ENCODE results near the gene PKDCC.
A peak's percentile ranks its signal among the peaks of the same experiment; 100 is the strongest.
"Not testable (repeated sequence)": the region's sequence is repeated elsewhere in the genome, so short reads cannot be mapped to it uniquely, and the experiment has no call there.

Gene PKDCC

GRCh38 chr2:42082016-42082415 lies 34.2 kb downstream of the PKDCC start:
- TF ChIP-seq ZFX (IDR thresholded peaks at IDR 0.05; ENCODE audit: borderline replicate concordance) = no peak
- no peak for TF ChIP-seq CTCF (IDR thresholded peaks at IDR 0.05)
- H3K27ac ChIP-seq = no peak overlapping the region

DNA sequence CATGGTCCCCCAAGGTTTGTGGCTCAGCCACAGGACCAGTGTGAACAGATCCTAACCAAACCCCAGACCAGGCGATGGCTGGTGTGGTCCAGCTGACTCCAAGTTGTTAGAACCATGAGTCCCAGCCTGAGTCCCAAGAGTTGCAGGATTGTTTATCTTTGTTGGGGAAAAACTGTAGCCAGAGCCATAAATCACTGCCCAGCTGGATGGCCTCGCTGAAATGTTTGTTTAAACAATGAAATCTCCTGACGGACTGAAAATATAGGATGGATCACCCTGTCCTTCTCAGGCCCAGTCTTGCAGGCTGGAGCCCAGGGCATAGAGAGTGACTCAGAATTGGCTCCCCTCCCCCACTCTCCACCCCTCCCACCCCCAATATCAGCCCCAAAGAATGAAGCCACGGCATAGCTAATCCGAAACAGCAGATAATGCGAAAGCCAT lies 36.4 kb downstream of the PKDCC start:
- no peak overlapping the region for H3K27ac ChIP-seq
- no peak for TF ChIP-seq ZFX (IDR thresholded peaks at IDR 0.05; ENCODE audit: borderline replicate concordance)
- TF ChIP-seq CTCF (IDR thresholded peaks at IDR 0.05) = no peak

DNA sequence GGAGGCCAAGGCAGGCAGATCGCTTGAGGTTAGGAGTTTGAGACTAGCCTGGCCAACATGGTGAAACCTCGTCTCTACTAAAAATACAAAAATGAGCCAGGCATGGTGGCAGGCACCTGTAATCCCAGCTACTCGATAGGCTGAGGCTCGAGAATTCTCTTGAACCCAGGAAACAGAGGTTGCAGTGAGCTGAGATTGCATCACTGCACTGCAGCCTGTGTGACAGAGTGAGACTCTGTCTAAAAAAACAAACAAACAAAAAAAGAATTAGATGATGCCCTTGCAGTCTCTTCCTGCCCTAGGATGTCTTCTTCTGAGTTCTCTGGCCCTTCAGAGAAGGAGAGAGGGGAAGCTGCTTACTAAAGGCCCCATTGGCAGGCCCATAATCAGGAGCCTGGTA lies 37.2 kb downstream of the PKDCC start:
- not testable (repeated sequence) for H3K27ac ChIP-seq

- TF ChIP-seq ZFX (IDR thresholded peaks at IDR 0.05; ENCODE audit: borderline replicate concordance) = no peak
- no peak for TF ChIP-seq CTCF (IDR thresholded peaks at IDR 0.05)
- H3K27ac ChIP-seq = no peak overlapping the region
These were observed 38.1 kb downstream of the PKDCC start for GRCh38 chr2:42085706-42086487.

GRCh38 chr2:42086500-42086953 lies 38.7 kb downstream of the PKDCC start:
- TF ChIP-seq CTCF (IDR thresholded peaks at IDR 0.05) (peak; percentile 45), ZFX (IDR thresholded peaks at IDR 0.05; ENCODE audit: borderline replicate concordance) (no peak)
- H3K27ac ChIP-seq = no peak overlapping the region

GRCh38 chr2:42087137-42087856 lies 39.5 kb downstream of the PKDCC start:
- TF ChIP-seq ZFX (IDR thresholded peaks at IDR 0.05; ENCODE audit: borderline replicate concordance) = no peak

GRCh38 chr2:42087857-42088195 lies 40.0 kb downstream of the PKDCC start:
- TF ChIP-seq CTCF (IDR thresholded peaks at IDR 0.05) = no peak
- TF ChIP-seq ZFX (IDR thresholded peaks at IDR 0.05; ENCODE audit: borderline replicate concordance) = no peak
- no peak overlapping the region for H3K27ac ChIP-seq

More at GRCh38 chr2:42087137-42087856, 39.5 kb downstream of the PKDCC start:
- no peak overlapping the region for H3K27ac ChIP-seq

DNA sequence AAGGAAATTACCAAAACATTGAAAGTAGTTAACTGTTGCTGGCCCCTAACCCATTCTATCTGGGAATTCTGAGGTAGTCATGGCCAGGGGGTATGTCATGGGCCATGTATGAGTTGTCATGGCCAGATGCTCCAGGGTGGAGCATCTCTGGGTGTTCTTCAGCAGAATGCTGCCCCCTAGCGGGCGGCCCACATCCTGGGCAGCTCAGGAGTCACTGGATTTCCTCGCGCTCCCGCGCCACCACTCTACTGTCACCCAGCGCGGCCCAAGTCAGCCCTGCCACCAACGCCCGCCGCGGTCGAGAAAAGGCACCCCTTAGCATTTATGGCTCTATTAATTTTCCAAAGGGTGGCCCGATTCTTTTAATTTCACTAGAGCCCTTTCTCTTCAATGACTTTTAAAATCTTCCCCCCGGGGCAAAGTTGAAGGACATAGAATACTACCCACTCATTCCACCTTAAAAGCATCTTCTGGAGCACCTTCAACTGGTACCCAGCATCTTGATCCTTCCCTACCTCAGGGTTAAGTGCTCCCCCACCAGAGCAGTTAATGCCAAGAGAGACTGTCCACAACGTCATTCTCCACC lies 41.6 kb downstream of the PKDCC start:
- no peak overlapping the region for H3K27ac ChIP-seq
- TF ChIP-seq ZFX (IDR thresholded peaks at IDR 0.05; ENCODE audit: borderline replicate concordance) (no peak), CTCF (IDR thresholded peaks at IDR 0.05) (peak; percentile 70)
